ENCODE results near the gene MYLK.
"Not testable (repeated sequence)": the region's sequence is repeated elsewhere in the genome, so short reads cannot be mapped to it uniquely, and the experiment has no call there.

The MYLK gene, protein sequence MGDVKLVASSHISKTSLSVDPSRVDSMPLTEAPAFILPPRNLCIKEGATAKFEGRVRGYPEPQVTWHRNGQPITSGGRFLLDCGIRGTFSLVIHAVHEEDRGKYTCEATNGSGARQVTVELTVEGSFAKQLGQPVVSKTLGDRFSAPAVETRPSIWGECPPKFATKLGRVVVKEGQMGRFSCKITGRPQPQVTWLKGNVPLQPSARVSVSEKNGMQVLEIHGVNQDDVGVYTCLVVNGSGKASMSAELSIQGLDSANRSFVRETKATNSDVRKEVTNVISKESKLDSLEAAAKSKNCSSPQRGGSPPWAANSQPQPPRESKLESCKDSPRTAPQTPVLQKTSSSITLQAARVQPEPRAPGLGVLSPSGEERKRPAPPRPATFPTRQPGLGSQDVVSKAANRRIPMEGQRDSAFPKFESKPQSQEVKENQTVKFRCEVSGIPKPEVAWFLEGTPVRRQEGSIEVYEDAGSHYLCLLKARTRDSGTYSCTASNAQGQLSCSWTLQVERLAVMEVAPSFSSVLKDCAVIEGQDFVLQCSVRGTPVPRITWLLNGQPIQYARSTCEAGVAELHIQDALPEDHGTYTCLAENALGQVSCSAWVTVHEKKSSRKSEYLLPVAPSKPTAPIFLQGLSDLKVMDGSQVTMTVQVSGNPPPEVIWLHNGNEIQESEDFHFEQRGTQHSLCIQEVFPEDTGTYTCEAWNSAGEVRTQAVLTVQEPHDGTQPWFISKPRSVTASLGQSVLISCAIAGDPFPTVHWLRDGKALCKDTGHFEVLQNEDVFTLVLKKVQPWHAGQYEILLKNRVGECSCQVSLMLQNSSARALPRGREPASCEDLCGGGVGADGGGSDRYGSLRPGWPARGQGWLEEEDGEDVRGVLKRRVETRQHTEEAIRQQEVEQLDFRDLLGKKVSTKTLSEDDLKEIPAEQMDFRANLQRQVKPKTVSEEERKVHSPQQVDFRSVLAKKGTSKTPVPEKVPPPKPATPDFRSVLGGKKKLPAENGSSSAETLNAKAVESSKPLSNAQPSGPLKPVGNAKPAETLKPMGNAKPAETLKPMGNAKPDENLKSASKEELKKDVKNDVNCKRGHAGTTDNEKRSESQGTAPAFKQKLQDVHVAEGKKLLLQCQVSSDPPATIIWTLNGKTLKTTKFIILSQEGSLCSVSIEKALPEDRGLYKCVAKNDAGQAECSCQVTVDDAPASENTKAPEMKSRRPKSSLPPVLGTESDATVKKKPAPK (N-terminal part only)

DNA sequence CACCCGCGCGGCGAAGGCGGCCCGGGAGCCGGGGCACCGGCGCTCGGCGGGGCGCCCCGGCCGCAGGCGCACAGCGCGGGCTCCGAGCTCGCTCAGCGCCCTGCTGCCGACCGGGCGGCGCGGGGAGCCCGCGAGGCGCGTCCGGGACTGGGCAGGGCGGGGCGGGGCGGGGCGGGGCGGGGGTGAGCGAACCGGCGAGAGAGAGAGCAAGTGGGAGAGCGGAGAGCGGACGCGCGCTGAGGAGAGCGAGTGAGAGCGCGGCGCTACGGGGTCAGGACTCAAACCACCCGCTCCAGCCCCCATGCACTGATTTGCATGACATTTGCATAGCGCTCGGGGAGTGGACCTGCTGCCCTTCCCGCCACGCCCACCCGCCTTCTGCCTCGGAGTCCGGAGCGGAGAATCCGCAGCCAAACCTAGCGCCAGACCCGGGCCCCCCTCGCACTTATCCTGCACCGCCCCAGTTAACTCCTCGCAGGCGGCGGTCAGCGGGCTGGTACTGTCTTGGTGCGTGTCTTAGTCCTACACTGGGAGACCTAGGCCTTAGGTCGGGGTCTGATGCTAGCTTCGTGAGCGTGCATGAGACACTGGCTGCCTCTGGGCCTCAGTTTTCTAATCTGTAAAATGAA, at the start of gene MYLK:
MYLK (minus strand) TSS at position 130 of the 629 bp plus-strand sequence. CDS start 90,491 bp downstream, outside the sequence.
- peak; percentile 54 for DNase-seq

DNA sequence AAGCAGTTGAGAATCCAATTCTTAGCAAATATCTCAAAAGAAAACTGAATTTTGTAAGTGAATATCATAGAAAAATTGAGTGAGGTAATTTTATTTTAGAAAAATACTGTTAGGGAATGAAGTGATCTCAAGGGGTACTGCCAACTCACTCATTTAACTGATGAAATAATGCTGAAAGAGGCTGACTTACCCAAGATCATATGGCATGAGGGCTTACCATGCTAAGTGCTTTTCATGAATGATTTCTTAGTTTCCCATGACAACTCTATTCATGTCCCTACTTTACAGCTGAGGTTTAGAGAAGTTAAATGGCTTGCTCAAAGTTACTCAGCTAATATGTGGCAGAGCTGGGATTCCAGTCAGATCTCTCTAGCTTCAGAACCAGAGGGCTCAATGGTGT, 46.3 kb upstream of the MYLK start:
- no peak for DNase-seq

DNA sequence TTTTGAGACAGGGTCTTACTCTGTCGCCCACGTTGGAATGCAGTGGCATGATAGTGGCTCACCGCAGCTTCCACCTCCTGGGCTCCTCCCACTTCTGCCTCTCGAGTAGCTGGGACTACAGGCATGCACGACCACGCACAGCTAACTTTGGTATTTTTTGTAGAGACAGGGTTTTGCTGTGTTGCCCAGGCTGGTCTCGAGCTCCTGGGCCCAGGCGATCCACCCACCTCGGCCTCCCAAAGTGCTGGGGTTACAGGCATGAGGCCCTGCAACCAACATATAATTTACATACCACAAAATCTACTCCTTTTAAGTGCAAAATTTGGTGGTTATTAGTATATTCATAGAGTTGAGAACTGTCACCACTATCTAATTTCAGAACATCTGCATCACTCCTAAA, 45.2 kb upstream of the MYLK start:
- no peak for DNase-seq

DNA sequence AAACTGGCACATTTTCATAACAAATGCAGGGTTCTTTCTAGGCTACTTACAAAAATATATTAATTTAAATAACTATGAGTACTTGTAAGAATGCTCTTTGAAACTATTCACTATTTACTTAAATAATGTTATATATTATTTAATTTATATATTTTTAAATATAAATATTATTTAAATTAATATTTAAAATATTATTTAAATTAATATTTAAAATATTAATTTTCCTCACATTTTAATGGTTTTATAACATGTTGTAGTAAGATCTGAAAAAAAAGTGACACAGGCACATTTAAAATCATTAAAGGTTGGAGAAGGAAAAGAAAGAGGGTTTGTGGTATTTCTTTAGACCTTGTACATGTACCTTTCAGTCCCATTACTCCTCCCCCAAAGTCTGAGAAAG, 42.3 kb upstream of the MYLK start:
- DNase-seq, result no peak

DNA sequence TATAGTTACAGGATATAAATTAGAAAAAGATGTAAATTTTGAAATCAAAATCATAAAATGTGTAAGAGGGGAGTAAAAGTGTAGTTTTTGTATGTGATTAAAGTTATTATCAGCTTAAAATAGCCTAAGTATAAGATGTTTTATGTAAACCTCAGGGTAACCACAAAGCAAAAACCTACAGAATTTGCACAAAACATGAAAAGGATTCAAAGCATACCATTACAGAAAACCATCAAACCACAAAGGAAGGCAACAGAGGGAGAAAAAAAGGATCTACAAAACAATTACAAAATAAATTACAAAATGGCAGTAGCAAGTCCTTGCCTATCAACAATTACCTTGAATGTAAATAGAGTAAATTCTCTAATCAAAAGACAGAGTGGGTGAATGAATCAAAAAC, 36.7 kb upstream of the MYLK start:
- DNase-seq, result no peak

DNA sequence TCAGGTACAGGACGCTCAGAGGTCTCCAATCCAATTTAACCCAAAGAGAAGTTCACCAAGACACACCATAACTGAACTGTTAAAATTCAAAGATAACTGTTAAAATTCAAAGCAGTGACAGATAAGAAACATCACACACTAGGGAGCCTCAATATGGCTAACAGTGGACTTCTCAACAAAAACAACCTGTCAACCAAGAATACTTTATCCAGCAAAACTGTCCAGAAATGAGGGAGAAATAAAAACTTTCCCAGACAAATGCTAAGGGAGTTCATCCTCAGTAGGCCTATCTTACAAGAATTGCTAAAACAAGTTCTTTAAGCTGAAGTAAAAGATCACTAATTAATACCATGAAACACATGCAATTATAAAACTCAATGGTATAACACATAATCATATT, 36.3 kb upstream of the MYLK start:
- DNase-seq, result no peak

DNA sequence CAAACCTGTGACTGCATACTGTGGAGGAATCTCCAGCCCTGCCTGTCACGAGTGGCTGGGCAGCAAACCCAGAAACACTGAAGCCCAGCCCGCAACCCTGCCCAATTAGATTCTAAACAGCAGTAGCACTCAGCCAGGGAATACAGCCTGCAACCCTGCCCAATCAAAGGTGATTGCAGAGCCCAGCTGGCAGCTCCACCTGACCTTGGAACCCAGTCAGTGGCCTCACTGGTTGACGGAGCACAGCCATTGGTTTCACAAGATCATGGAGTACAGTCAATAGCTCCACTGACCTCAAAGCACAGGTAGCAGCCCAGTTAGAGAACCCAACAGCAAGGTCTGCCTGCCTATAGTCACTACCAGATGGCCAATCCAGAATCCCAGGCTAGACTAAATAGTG, 35.2 kb upstream of the MYLK start:
- DNase-seq, result no peak

DNA sequence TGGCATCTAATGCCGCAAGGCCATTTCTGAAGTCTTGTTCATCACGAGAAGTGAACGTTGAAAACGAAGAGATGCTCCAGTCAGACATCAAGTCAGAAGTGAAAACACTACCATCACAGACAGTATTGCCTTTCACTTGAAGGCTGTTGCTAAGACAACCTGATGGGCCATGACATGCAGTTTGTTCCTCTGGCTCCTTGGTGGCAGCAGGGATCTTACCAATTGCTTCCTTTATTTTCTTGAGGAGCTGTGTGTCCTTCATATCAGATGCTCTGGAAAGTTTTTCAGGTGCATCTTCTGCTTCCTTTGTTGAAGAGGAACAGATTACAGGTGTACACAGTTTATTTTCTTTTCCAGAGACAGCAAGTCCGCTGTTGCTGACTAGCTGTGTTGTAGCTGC, 30.7 kb upstream of the MYLK start:
- no peak for DNase-seq

DNA sequence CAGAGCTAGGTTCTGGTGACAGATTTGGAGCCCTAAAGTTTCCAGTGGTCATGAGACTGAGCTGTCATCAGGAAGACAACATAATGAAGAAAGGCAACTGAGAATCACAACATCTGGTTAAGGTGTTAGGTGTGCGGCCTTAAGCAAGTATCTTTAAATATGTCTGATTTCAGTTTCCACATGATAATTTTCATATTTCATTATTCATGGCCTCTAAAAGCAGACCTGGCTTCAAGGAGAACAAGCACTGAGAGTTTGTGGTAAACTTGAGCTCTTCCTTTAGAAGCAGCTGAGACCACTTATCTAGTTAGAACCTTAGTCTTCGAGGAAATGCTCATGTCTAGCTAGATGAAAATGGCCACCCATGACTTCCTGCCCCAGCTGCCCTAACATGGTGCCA, 25.7 kb upstream of the MYLK start:
- no peak for DNase-seq

DNA sequence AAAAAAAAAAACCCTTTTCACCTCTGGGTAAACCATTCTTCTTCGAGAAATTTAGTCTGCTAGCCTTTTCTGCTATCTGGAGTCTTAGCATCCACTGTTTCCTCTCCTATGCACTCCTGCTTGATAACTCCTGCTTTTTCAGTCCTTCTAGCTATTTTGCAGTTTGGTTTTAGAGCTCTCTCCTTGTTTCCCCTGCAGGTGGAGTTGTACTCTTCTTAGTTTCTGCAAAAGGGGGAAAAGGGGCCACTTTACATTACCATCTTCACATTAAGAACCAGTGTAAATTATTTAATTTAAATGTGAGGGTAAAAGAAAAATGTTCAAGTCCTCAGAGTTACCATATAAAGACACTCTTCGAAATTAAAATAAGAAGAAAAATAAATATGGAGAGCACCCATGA, 23.6 kb upstream of the MYLK start:
- no peak for DNase-seq

DNA sequence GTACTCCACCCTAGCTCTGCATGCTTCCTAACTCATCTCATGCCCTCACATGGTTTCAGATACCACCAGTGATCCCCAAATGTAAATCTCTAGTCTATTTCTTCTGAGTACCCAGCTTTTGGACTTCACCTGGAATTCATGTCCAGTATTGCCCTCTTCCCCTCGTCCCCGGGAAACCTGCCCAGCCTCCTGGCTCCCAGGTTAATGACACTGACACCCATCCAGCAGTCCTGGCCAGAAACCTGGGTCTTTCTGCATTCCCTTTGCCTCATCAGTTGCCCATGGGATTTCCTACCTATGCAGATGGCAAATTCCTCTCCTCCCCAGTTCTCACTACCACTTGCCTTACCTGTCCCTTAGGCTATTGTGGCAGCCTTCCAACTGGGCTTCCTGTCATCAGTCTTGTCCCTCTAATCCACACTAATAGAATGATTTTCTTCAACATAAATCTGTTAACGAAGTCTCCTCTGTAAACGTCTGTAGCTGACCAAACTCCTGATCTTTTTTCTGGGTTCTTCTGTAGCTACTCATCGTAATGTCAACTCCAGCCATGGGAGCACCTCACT, 15.3 kb upstream of the MYLK start:
- no peak for DNase-seq

DNA sequence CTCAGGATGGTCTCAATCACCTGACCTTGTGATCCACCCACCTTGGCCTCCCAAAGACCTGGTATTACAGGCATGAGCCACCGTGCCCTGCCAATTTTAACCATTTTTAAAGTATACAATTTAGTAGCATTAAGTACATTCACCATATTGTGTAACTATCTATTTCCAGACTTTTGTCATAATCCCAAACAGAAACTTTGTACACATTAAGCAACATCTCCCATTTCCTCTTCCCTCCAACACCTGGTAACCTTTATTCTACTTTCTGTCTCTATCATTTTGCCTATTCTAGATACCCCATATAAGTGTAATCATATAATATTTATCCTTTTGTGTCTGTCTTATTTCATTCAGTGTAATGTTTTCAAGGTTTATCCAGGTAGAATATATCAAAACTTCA, 8.9 kb upstream of the MYLK start:
- DNase-seq, result no peak

DNA sequence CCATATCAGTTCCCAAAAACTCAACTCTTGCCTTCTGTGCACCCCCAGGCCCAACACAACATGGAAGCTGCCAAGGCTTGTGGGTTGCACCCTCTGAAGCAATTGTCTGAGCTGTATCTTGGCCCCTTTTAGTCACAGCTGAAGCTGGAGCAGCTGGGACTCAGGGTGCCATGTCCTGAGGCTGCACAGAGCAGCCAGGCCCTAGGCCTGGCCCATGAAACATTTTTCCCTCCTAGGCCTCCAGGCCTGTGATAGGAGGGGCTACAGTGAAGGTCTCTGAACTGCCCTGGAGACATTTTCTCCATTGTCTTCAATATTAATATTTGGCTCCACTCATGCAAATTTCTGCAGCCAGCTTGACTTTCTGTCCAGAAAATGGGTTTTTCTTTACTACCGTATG, 8.1 kb upstream of the MYLK start:
- DNase-seq, result no peak

DNA sequence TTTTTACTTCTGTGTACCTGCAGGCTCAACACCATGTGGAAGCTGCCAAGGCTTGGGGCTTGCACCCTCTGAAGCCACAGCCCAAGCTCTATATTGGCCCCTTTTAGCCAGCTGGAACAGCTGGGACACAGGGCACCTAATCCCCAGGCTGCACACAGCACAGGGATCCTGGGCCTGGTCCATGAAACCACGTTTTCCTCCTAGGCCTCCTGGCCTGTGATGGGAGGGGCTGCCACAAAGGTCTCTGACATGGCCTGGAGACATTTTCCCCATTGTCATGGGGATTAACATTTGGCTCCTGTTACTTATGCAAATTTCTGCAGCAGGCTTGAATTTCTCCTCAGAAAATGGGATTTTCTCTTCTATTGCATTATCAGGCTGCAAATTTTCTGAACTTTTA, 6.9 kb upstream of the MYLK start:
- not testable (repeated sequence) for DNase-seq

DNA sequence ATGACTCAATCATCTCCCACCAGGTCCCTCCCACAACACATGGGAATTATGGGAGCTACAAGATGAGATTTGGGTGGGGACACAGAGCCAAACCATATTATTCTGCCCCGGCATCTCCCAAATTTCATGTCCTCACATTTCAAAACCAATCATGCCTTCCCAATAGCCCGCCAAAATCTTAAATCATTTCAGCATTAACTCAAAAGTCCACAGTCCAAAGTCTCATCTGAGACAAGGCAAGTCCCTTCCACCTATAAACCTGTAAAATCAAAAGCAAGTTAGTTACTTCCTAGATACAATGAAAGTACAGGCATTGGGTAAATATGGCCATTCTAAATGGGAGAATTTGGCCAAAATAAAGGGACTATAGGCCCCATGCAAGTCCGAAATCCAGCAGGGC, 6.0 kb upstream of the MYLK start:
- DNase-seq, result not testable (repeated sequence)

DNA sequence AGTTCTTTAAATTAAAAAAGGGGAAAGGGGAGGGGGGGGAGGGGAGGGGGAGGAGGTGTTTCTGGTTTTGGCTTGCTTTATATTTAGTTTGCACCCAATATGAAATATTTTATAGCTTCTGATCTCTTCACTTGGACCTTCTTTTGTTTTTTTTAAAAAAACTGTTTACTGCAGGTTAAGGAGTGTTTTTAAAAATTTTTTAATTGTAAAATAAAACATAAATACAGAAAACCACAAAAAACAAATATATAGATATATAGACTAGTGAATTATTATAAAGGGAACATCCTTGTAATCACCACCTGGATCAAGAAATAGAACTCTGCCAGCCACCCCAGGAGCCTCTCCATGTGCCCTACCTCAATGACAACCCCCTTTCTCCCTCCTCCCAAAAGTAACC, 861 bp upstream of the MYLK start:
- DNase-seq, result no peak

DNA sequence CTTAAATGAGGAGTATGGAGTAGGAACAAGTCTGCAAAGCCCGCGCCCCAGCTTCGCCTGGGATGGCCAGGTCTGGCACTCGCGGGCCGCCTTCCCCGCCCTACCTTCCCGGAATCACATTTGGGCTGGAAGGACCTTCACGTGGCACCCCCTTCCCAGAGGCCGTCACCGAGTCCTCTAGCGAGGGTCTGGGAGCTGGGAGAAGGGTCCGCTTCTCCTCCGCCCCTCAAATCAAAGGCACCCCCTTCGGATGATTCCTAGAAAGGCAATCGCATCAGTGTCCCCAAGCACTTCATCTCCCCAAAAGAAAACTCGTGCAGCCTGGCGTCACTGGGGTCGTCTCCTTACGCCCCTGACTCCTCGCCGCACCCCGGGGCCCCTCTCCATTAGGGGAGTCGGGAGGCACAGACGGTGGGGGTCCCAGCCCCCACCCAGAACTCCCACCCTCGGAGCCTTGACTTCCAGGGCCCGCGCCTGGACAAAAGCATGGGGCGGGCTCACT, 380 bp downstream of the MYLK start:
- DNase-seq, result no peak

DNA sequence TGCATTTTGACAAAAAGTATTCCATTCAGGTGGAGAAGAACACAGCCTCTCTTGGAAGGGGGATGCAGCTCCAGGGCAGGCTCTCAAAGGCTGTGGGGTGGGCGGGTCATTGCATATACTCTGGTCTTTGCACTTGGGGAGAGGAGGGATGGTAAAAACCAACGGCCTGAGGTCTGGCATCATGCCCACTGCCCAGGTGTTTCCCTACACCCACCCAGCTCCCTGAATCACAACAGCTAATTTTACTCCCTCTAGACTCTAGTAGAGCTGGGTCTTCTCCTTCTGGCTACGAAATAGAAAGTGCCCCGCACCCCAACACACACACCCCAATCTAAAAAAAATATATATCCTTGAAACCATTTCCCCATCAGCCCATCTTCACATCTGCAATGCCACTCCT, 1.0 kb downstream of the MYLK start:
- no peak for DNase-seq

DNA sequence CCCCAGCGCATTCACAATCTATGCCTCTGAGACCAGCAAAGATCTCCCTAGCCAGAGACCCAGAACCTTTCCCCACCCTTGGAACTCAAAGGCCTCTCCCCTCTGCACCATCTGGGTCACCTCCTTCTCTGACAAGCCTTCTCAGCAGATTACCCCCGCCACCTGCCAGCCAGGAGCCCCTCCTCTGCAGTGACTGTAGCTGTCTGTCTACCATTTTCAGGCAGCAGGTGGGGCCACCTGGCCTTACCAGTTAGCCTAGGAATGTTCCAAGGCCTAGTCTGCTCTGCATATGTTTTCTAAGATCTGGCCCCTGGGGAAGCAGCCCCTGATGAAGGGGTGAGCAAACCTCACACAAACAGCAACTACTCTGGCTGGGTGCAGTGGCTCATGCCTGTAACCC, 2.4 kb downstream of the MYLK start:
- no peak for DNase-seq

DNA sequence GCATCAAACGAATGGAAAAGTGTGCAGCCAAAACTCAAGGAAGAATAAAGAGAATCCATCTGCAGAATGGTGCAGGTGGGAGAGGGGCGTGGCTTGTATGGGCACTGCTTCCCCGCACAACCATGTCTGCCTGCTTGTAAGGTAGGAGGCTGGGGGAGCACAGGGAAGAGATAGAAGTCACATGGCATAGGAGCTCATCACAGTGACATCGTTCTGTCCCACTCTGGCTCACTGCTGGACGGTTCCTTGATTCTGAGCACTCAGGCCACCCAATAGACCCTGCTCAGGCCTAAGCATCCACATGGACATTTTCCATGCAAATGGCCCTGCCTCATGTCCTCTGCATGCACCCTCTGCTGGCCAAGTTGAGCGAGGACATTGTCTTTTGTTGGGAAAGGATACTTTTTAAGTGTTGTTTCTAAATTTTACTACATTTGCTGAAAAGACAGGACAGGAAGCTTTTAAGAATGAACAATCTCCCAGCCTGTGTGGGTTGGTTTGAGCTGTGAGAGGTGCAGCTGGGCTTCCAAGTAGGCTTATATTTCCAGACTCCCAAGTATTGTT, 3.1 kb downstream of the MYLK start:
- no peak for DNase-seq

DNA sequence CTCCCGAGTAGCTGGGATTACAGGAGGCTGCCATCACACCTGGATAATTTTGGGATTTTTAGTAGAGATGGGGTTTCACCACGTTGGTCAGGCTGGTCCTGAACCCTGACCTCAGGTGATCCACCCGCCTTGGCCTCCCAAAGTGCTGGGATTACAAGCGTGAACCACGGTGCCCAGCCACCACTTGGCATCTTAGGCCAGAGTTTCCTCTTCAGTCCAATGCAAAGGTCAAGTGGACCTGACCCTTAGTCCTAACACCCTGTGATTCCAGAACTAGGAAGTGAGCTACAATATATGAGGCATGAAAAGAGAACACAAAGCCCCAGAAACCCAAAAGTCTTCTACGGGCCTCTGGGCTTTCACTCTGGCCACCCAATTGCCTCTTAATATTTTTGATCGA, 5.3 kb downstream of the MYLK start:
- DNase-seq, result no peak

DNA sequence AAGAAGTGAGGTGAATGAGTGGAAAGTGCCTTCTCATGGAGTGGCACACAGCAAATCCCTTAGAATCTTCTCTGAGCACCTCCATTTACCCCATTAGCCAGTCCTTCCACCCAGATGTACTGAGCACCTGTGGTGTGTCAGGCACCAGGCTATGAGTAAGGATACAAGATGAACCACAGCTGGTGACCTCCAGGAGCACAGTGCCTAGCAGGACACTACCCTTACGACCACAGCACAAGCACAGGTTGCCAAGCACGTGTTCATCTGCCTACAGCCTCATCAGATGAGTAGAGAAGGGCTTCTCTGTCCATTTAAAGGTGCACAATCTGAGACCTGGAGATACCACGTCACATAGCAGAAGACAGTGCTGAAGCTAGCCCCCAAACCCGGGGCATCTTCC, 6.2 kb downstream of the MYLK start:
- no peak for DNase-seq

Data from activated CD4-positive, alpha-beta T cell treated with anti-CD3 and anti-CD28 coated beads for 48 hours (primary cell).